NCI-H2107 treated with DMSO at 0.1 percent for 48 hours (cell line): Measurements from ENCODE around the gene ADAMTS1.

Experiments used
- DNase-seq: peaks from one replicate; lab custom pipeline; 2025; ENCODE audit not compliant: unreplicated experiment; lab: John Stamatoyannopoulos, UW

ADAMTS1 gene

DNA sequence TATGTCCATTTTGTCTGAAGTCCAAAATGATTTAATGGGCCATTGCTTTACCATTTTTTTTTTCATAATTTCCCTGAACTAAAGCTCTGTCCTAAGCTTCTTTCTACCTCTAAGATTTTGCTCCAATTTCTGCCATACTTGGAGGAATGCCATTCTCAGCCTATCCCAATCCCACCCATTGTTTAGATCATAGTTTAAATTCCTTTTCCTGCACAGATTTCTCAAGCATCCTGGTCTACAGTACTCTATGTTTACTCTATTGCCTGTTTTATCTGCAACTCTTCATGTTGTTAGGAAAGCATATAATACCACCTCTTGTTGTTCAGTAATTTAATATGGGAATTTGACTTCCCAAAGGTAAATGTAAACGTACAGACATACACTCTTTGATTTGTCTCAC lies 30.8 kb downstream of the ADAMTS1 start:
- no peak for DNase-seq

DNA sequence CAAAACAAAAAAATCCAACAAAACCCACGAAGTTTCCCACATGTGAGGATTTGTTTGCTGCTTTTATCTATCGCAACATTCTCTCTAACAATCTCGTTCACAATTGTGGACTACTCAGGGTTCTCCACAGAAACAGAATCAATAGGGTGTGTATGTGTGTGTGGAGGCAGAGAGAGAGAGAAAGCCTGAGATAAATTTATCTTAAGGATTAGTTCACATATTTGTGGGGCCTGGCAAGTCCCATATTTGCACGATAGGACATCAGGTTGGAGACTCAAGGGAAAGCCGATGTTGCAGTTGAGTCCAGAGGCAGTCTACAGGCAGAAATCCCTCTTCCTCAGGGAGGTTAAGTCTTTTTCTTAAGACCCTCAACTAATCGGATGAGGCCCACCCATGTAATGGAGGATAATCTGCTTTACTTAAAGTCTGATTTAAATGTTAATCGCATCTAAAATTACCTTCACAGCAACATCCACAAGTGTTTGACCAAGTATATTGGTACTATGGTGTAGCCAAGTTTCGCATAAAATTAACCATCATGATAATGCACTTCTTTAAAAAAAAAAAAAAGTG lies 31.7 kb downstream of the ADAMTS1 start:
- DNase-seq: no peak

DNA sequence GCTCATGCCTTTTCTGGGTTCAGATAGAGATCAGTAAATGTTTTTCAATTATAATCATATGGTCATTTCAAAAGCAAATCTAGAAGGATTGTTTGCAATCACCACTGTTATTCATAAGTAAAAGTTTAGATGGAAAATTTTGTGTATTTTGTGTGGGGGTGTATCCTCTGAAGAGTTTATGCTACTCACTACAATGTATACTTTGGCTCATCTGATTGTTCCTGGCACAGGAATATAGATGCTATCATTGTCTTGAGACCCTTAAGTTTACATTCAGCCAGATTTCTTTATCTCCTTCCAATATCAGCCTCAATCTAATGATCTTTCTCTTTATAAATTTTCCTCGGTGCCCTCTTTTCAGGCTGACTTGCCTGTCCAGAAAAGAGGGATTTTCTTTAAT lies 33.0 kb downstream of the ADAMTS1 start:
- no peak for DNase-seq

DNA sequence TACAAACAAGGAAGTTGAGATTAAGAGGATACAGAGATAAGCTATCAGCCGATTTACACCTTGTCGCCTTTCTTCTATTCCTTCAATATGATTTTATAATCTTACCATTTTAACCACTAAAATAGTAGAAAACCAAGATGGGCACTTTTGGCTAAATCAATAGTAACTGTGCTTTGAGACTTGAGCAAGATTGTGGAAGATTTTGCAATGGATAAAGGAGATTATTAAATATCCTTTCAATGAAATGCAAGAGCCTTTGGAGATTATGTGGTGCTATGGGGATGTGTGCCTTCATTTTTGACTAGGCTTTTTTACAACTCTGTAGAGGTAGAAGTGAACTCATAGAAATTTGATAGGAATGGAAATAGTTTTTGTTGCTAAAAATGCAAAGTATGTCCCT lies 33.7 kb downstream of the ADAMTS1 start:
- DNase-seq: no peak

DNA sequence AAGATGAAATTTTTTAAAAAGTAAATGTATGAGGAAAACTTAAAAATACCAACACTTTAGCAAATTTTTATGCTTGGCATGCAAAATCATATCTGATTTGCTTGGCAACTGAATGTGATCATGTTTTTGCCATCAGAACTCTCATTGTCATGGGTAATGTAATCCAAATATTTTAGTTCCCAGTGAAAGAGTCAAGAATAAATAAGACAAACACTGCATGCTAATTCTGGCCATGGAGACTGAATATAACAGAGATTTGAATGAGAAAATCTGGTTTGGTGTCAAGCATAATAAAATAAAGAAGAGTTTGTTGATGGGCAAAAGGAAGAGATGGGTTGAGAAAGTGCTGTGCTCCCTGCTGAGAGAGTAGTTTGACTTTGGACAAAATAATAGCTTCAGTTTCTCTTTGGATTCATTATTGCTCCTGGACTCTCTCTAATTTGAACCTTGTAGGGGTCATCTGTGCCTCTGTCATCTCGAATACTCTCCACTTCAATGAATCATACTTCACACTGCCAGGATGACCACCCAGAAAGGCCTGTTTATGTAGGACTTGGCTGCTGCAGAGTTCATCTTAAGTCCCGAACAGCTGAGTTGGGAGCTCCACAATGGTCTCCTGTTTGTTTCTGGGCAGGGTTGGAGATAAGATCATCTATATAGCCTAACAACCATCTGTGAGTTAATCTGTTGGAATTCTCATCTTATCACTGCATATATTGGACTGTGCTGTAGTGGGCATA lies 34.4 kb downstream of the ADAMTS1 start:
- DNase-seq: no peak

DNA sequence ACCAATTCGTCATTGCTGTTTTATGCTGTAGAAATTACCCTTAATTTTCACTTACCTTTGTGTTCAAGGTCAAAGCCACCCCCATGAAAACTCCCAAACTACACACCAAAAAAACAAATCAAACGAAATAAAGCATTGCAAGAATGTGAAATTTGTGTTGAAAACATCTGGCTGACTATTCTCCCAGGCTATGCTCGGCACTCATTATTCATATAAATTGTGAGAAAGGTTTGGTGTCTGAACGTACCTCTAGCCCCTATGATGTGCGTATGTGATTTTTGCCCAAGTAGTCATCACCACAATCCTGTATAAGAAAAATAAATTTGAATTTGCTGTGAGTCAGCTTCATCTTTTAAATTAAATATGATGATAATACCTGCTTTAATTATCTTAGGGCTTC lies 34.9 kb downstream of the ADAMTS1 start:
- DNase-seq: no peak

DNA sequence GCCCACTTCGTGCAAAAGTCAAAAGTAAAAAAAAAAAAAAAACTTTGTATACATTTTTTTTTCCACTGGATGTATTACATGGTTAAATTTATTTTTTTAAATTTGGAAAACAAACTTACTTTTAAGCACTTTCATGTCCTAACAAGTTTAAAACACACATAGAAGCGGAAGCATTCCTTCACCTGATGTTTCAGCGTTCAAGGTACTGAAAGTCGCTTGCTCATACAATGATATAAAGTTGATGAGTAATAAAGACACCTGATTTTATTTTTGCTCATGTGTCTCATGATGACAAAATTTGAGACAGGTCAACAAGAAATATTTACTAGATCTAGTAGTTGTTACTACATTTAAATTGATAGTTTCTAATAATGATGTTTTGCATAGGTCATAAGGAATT lies 35.5 kb downstream of the ADAMTS1 start:
- no peak for DNase-seq

DNA sequence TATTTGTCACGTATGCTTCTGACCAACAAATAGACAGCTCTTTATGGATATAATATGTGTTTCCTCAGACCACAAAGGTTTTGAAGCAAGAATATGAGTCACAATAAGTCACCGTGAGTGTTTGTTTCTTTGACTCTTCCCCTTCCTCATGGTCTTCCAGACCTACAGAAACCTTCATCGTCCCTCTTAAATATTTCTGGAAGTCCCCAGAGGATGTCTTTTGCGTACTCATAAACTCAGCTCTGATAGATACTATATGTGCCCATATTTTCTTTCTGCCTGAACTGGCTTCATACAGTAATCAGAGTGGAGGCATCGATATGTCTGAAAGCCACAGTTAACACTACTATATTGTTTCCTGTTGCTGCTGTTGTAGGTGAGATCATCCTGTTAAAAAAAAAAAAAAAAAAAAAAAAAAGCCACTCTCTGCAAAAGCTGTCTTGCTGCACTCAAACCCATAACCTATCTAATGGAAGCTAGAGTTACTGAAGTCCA lies 38.4 kb downstream of the ADAMTS1 start:
- no peak for DNase-seq

DNA sequence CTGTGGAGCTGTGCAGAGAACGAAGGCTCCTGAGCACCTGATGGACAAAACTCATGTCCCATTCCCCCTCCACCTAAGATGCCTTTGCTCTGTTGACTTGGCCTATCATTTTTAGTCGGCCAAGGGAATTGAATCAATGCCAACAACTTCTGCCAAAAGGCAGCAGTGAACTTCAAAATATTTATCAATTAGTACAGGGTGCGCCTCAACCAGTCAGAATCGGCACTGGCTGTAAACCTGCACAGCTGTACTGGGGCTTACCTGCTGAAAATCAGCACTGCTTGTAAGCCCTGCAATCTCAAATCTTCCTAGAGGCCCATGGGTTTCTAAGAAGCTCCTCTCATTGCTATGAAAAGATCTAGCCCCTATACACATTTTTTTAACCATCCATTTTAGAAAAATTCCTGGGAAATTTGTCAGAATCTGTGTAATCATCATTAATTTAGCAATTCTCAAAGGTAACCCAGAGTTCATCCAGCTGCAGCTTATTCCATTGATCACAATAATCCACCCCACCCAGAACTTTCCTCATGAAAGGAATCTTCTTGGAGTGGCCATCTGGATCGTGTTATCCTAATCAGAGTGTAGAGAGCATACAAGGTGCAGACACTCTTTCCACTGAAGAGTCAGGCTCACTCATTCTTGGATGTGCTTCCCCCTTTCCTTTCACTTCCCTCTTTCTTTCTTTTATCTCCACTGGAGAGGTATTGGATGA lies 40.2 kb downstream of the ADAMTS1 start:
- DNase-seq: no peak

DNA sequence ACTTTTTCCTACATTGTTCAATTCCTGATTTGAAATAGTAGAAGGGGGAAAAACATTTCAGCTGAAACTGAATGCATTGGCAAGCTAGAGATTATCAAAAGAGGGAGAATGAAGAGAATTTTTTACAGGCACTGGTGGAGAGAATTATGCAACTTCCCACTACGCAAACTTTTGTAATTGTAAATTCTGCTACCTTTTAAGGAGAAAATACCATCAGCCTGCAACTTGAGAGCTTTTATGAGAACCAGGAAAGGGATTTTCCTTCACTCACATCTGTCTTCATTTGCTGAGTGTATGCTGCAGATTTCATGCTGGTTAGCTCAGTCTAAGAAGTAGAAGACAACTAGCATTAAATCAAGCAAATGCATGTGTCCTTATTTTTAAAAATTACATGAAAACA lies 43.7 kb downstream of the ADAMTS1 start:
- DNase-seq: no peak

DNA sequence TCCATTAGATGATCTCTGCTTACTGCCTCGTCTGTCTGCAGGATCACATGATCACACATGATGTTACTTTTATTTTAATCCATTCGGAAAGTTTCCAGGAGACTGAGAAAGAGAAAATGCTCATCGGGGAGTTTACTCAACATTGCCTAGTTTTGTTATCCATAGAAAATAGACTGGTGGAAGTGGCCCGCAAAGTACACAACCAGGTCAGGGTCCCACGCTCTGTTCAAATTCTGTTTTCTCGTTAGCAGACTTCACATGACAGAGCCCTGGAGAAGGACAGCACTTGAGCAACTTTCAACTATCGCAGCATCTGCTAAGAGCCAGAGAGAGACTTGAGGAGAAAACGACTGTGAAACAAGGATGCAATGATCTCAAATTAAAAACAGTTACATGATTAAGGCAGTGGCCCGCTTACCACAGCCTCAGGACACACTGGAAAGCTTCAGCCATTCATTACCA lies 44.2 kb downstream of the ADAMTS1 start:
- DNase-seq: no peak

DNA sequence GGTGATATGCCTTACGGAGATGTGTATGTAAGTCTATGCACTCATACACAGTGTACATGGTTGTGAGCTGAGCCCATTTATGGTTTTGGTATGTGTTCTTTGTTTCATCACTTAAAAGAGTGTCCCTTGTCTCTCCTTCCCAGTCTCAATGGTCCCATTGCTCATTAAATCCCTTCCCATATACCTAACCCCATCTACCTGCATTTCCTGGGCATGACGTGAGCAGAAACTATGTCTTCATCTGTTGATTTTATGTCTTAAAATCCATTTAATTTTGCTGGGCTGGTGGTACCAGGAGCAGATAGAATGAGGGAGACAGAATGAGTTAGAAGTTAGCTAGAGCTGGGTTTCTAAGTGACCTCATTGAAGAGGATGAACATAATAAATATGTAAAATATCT lies 44.8 kb downstream of the ADAMTS1 start:
- DNase-seq: no peak

DNA sequence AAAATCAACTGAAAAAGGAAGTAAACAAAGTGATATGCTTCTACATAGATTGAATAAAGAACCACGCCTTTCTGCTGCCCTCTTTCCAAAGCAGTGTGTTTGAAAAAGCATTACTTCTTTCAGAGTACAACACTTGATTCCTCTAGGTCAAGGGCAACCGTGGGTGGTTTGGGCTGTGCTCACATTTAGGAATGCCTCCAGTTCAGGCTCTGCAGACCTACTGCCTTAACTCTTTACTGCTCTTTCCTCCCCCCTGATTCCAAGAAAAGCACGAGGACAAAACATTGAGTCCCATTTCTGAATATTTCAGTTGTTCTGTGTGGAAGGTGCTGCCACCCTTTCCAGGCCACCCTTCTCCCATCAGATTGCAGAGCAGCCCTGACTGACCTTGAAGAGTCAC lies 45.2 kb downstream of the ADAMTS1 start:
- DNase-seq: no peak

DNA sequence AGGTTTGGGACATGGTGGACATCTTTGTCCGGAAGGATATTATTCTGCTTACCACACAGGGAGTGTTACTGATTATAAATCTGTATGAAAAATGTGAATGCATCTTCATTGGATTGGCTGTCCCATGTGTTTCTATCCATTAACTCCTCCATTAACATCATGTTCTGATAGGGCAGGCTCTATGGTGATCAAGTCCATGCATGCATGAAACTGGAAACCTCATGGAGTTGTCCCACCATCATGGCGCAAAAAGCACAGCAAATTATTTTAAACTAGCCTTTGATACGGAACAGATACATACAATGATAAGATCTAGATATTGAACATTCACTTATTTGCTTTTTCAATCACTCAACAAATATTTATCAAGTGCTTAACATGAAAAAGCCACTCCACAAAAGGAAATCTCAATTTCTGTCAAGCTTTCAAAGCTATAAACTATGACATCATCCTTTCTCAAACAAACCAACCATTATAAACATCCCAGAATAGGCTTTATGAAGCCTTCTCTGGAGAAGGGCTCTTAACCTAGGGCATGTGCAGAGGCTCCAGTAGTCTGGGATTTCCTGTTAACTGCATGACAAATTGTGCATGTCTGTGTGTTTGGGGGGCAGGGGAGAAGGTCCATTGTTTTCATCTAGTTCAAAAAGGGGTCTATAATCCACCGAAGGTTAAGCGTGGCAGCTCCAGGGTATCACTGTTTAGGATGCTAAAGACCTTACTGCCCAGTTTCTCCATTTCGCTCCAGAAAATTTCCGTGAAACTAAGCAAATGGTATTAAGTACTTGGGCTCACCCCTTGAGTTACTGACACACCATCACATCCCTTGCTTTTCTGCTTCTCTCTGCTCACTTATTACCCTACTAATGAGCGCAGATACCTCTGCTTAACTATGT lies 46.1 kb downstream of the ADAMTS1 start:
- no peak for DNase-seq

DNA sequence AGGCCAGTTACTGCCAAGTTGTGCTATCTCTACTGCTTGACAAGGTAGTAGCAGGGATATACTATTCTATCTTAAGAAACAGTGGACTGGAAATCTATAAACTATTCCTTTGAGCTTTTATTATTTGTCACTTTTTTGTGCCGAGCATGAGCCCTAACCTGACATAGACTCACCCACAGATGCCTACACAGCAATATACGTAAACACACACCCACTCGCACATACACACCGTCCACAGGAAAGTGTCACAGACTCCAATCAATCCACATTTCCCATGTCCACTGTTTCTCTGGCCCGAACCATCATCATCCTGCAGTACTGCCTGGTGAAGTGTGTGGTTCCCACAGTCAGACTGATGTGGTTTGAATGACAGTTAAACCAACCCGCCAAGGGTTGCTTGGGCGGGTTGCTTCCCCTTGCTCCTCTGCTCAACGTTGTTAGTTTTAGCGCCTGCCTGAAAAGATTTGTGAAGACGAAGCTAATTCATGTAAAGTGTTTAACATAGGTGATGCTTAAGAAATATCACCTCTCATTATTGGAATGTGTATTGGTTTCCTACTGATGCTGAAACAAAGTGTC lies 47.2 kb downstream of the ADAMTS1 start:
- no peak for DNase-seq

DNA sequence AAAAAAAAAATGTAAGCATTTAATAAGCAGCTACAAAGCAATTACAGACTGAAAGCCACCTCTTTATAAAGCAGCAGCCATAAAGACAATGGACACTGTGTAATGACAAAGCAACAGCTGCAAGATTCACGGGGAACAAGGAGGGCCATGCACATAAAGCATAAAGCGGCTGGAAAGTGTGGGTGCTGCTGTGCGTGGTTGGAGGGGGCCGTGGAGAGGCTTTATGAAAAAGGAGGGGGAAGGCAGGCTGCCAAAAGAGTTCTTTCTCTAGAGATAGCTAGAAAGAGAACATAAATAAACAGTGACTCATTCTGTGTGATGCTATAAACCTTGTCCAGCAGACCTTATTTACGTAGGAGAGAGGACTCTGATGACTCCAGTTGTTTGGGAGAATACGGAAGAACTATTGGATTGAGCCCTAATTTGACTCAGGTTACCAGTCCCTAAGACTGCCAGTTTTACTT lies 49.3 kb downstream of the ADAMTS1 start:
- DNase-seq: no peak

DNA sequence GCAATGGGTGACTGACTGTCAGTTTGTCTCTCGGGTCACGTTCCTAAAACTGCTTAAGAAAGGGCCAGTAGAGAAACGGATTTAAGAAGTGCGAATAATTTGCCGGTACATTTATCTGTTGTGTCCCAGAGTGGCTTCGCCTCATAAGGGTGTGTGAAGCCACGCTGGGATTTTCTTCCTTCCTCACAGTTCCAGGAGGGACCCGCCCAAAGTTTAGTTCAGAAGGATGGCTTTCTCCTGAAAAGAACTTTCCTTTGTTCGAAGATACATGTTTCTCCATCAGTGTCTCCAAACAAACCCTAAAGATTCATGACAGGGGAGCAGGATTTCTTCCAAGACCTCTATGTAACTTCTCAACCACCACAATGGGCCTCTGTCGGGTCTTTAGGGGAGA lies 49.8 kb downstream of the ADAMTS1 start:
- no peak for DNase-seq

DNA sequence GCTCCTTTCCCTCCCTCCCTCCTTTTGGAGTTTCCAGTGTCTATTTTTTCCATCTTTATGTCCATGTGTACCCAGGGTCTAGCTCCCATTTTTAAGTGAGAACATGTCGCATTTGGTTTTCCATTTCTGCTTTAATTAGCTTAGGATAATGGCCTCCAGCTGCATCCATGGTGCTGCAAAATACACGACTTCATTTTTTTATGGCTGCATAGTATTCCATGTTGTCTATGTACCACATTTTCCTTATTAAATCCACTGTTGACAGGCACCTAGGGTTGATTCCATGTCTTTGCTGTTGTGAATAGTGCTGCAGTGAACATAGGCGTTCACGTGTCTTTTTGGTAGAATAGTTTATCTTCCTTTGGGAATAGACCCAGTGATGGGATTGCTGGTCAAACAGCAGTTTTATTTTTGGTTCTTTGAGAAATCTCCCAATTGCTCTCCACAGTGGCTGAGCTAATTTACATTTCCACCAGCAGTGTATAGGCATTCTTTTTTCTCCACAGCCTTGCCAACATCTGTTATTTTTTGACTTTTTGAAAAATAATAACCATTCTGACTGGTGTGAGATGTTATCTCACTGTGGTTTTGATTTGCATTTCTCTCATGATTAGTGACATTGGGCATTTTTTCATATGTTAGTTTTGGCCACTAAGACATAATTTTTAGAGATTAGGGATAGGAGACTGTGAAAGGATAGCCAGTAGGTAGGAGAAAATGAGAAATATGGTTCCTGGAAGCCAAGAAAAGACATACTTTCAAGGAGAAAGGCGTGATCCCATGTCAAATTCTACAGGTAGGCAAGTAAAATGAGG lies 50.4 kb downstream of the ADAMTS1 start:
- no peak for DNase-seq

DNA sequence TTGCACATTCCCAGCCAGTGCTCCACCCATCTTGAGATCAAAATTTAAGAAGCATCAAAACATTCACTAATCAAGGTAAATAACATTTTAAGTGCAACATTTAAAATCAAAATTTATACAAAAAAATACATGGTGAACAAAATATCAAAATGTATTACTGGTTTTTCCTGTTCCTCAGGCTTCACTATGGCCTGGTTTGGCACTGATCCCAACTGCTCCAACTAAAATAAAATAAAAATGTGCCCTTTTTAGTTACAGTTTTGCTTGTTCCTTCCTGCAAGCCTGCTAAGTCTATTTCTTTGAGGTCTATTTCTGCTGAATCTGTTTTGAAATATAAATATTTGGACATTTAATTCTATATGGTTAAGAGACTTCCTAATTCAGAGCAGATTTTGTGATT lies 54.9 kb downstream of the ADAMTS1 start:
- DNase-seq: no peak

DNA sequence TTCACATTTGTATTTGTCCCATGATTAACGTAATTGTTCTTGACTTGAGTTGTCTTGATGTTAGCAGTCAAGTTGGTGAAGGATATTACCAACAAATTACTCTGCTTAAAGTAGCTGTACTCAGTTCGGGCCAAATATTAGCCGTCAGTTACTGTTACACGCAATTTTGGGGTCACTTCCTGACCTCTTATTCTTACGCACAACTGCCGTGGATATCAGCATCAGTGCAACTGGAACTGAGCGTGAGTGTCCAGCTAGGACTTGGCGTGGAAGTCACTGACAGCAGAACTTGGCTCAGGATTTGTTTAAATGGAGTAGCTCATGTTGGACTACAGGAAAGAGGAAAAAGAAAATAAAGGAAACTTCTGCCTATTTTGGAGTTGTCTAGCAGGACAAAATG lies 56.4 kb downstream of the ADAMTS1 start:
- no peak for DNase-seq
